CD4-positive, alpha-beta T cell treated with Interleukin-6 for 4 hours (primary cell): Measurements from ENCODE around the gene MMP19.
A peak's percentile ranks its signal among the peaks of the same experiment; 100 is the strongest.
"Not testable (repeated sequence)": the region's sequence is repeated elsewhere in the genome, so short reads cannot be mapped to it uniquely, and the experiment has no call there.

ENCODE experiments used
- DNase-seq: peaks from one replicate; pipeline ENCODE4 v3.0.0-alpha.2; 2020; ENCODE audit warnings: mixed read lengths

MMP19 gene

DNA sequence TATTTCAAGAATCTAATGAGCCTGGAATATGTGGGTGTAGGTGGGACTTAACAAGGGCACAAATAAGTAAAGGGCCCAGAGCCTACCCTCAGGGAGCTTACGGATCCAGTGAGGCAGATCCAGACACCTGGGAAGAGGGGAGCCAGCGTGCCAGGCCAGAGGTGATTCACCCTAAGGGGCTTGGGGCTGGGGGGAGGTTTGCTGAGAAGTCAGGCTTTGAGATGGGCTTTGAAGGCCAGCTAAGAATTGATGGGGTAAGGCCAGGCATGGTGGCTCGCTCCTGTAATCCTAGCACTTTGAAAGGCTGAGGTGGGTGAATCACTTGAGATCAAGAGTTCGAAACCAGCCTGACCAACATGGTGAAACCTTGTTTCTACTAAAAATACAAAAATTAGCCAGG lies 695 bp upstream of the MMP19 start:
- DNase-seq = no peak

GRCh38 chr12:55840581-55841351 lies 2.0 kb downstream of the MMP19 start:
- no peak for DNase-seq

GRCh38 chr12:55839345-55840140 lies 3.2 kb downstream of the MMP19 start:
- DNase-seq = no peak

DNA sequence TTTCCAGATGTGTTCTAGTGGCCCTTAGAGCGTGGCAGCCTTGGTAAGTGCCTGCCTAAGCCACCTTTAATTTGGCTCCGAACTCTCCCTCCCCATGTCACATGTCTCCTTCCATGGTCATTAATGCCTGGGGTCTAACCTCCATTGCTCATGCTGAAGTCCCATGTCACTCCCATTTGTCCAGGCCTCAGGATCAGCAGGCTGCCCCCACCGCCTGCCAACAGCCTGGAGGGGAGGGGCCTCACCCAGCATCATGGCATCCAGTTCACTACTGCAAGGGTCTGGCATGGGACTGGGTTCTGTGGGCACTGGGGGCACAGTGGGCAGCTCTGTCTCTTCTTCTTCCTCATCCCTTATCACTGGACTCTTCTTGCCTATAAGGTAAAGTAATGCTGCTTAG lies 4.4 kb downstream of the MMP19 start:
- DNase-seq = no peak

DNA sequence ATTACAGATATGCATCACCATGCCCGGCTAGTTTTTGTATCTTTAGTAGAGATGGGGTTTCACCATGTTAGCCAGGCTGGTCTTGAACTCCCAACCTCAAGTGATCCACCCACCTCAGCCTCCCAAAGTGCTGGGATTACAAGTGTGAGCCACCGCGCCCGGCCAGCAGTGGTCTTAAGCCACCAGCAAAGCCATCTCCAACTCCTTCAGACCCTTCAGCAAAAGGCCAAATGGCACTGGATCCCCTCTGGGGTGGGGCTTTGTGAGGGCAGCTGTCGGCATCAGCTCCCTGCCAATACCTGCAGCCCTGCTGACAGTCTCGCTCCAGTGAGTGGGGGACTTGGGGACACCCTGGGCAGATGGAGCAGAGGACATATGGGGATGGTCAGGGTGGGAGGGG lies 8.3 kb downstream of the MMP19 start:
- not testable (repeated sequence) for DNase-seq

DNA sequence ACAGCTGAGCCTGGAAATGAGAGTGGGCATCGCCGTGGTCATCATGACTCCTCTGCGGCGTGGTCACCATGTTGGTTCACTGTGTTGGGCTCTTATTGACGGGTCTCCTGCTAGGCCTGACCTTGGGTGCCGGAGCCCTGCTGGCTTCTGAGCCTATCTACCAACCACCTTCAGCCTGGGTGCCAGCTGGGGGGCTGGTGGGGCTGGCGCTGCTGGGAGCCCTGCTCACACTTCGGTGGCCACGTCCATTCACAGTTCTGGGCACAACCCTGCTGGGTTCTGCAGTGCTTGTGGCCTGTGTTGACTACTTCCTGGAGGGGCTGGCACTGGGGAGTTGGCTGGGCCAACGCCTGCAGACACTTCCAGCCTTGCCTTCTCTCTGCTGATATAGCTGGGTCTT lies 9.7 kb downstream of the MMP19 start:
- no peak for DNase-seq

DNA sequence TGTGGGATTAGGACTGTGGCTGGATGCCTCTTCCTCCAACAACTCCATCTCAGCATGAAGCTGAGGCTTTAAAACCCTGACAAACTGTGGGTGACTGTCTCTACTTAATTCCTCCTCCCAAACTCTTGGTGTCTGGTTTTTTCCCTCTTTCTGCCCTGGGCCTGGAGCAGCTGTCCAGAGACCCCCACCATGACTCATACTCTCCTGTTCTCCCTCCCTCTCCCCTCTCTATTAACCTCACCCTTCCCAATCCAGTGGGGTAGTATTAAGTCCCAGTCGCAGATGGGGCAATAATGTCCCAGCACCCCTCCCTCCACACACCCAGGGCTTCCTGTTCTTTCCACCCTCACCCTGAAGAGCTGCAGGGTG lies 11.3 kb downstream of the MMP19 start:
- DNase-seq = no peak

- peak; percentile 68 for DNase-seq
Measured at GRCh38 chr12:55830601-55831446, 11.9 kb downstream of the MMP19 start.

DNA sequence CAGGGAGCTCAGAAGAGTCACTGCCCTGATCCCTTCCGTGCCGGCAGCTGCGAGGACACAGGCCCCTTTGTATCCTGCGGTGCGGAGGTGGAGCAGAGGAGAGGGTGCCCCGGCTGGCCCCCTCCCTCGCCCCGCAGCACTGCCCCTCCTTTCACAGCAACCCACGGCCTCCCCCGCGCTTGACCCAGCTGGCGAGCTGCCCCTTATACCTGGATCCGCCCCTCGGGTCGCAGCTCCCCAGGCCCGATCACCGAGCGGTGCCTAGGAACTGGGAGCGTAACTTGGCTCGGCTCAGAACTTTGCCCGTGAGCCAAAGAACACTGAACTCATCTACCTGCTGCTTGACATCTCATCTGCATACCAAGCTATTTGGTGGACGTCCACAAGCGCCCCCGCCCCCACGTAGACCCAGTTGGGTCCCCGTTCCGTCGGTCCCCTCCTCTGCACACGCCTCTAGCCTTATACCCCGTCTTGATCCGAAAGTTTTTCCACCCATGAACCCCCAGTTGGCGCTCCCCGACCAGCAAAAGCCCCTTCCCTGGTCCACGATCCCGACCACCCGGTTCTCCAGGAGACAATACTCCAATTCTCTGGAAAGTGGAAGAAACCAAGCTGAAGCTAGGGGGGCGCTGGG lies 12.7 kb downstream of the MMP19 start:
- DNase-seq = peak; percentile 42

DNA sequence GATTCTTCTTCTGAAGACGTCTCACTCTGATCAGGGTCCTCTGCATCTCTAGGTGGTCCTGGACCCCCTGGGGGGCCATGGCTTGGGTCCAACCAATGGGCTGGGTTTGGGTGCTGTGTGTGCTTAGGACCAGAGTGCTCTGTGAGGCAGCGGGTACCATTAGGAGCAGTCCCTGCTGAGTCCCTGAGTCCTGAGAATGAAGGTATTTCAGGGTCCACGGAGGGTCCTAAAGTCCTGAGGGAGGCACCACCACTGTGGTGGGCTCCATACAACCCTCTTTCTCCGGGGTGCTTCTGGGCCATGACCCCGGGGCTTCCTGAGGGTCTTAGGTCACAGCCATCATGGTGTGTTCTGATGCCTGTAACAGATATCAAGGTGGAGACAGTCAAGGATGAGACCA lies 14.4 kb downstream of the MMP19 start:
- no peak for DNase-seq

GRCh38 chr12:55827806-55828205 lies 14.9 kb downstream of the MMP19 start:
- no peak for DNase-seq

GRCh38 chr12:55824726-55825125 lies 18.0 kb downstream of the MMP19 start:
- no peak for DNase-seq

DNA sequence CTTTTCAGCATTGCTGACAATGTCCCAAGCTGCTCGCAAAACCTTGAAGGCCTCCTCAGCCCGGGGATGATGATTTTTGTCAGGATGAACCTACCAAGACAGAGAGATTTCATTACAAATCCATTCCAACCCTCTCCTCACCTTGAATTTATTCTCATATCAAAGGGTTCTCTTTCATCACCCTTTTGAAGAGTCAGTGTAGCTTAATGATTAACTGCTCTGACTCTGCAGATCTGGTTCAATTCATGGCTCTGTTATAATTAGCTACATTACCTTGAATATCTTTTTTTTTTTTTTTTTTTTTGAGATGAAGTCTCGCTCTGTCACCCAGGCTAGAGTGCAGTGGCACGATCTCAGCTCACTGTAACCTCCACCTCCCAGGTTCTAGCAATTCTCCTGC lies 19.3 kb downstream of the MMP19 start:
- no peak for DNase-seq

GRCh38 chr12:55822228-55822627 lies 20.5 kb downstream of the MMP19 start:
- DNase-seq = peak; percentile 9

- DNase-seq = no peak
Measured at GRCh38 chr12:55820679-55821078, 22.1 kb downstream of the MMP19 start.

- no peak for DNase-seq
Measured at GRCh38 chr12:55818886-55819285, 23.9 kb downstream of the MMP19 start.

- no peak for DNase-seq
Measured at GRCh38 chr12:55818140-55818728, 24.5 kb downstream of the MMP19 start.

DNA sequence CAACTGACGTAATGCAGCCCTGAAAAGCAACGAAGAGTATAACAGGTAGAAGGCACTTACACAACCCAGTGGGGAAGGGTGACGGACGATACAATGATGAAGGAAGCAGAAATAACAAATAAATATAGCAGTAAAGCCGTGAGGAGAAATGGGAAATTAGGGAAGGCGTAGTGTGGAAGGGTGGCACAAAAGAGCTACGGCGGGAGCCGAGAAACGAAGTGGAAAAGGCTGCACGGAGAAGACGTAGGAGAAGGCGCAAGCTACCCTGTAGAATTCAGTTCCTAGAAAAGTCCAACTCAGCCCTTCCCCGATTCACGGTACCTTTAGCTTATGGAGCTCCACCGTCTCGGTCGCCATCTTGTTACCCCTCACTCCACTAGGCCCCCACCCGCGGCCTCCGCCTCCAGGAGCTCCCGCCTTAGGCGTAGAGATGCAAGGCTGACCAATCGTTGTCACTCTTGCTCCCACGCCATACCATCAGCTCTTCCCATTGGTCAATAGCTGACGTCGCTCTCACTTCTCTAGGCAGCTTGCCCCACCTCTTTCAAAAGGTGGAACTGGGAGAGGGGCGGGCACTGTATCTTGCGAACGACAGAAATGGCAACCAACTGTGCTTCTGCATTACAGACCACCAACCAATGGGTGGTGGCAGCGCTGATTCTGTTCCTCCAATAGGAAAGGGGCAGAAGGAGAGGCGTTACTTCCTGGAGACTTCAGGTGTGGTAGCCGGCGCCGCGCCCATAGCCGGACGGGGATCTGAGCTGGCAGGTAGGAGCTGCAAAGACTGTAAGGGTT lies 25.2 kb downstream of the MMP19 start, which contains the start of the genes ORMDL2 and SARNP:
Gene ORMDL2, plus strand, starts transcription at position 697 of the 795 bp plus-strand sequence. CDS start 959 bp downstream, outside the sequence.
Gene SARNP, minus strand, starts transcription at position 380 of the 795 bp plus-strand sequence. Its CDS starts 23 bp downstream, at position 357.
- DNase-seq = peak; percentile 96

DNA sequence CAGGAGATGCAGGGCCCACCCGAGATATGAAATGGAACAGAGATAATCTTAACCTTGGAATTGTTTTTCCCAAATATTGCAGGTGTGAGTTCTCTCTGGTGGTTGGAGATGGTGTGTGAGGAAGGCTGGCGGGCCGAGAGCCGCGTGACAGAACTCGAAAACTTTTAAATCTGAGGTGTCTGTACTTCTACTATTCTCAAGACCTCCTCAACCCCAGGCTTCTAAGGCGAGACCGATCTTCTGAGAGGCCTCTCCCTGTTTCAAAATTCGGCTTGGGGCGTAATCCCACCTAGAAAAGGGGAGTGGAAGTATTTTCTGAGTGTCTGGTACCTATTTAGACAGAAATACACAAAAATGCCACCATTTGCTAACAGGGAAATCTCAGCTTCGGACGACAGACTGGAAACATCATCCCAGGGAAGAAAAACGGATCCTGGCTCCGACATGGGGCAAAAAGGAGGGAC lies 25.8 kb downstream of the MMP19 start:
- no peak for DNase-seq

GRCh38 chr12:55815473-55815872 lies 27.3 kb downstream of the MMP19 start:
- DNase-seq = no peak

DNA sequence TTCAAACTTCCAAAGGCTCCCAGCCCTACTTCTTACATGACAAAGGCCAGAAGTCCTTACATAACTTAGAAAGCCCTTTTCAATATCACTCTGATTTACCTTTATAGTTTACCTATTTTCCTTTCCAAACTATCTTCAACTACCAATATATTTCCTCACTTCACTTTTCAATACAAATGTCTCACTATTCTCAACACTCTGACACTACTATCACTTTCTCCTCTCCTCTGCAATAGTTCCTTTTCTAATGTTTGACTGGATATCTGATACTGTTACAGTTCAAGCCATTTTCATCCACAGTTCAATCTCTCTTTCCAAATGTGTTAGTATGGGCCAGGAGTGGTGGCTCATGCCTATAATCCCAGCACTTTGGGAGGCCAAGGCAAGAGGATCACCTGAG lies 28.5 kb downstream of the MMP19 start:
- no peak for DNase-seq
